GM04504 (cell line): ENCODE results near the gene SERPINB8.

Source experiments
- DNase-seq: peaks from one replicate; pipeline ENCODE4 v3.0.0-alpha.2; 2012; ENCODE audit warnings: low read depth

The SERPINB8 gene

GRCh38 chr18:64019922-64020756, 50.3 kb downstream of the SERPINB8 start:
- DNase-seq = no peak

- DNase-seq = no peak
These were observed 56.5 kb downstream of the SERPINB8 start for GRCh38 chr18:64026350-64026749.

- no peak for DNase-seq
These were observed 58.2 kb downstream of the SERPINB8 start for GRCh38 chr18:64027931-64028695.

GRCh38 chr18:64029096-64029495, 59.2 kb downstream of the SERPINB8 start:
- no peak for DNase-seq

- no peak for DNase-seq
These were observed 61.5 kb downstream of the SERPINB8 start for GRCh38 chr18:64031411-64031810.

GRCh38 chr18:64032312-64032711, 62.4 kb downstream of the SERPINB8 start:
- DNase-seq = no peak

GRCh38 chr18:64037812-64038414, 68.0 kb downstream of the SERPINB8 start:
- no peak for DNase-seq
